Trophoblast cell (in vitro differentiated cells and primary cell): ENCODE measurements around the gene ZIC4.

ENCODE experiments used
- DNase-seq, 2 donors: peaks; one replicate each; pipeline ENCODE4 v3.0.0-alpha.2; 2016
- H2AFZ ChIP-seq: 2 replicates; pipeline ENCODE4 v1.6.1; 2013; ENCODE audit warnings: low read length, moderate library complexity, mild to moderate bottlenecking; ENCODE audit not compliant: insufficient read depth, poor library complexity
- H2AK5ac ChIP-seq: 2 replicates; pipeline ENCODE4 v1.6.1; 2013; ENCODE audit warnings: mild to moderate bottlenecking, low read length
- H2BK120ac ChIP-seq: 2 replicates; pipeline ENCODE4 v1.6.1; 2013; ENCODE audit warnings: low read length, mild to moderate bottlenecking, moderate library complexity; ENCODE audit not compliant: insufficient read depth, poor library complexity
- H2BK12ac ChIP-seq: 2 replicates; pipeline ENCODE4 v1.6.1; 2013; ENCODE audit warnings: mild to moderate bottlenecking, low read length, moderate library complexity
- H2BK5ac ChIP-seq: 2 replicates; pipeline ENCODE4 v1.6.1; 2013; ENCODE audit warnings: low read length, low read depth, moderate library complexity, mild to moderate bottlenecking; ENCODE audit not compliant: poor library complexity
- H3K14ac ChIP-seq: 2 replicates; pipeline ENCODE4 v1.6.1; 2013; ENCODE audit warnings: mild to moderate bottlenecking, low read length
- H3K18ac ChIP-seq: 2 replicates; pipeline ENCODE4 v1.6.1; 2013; ENCODE audit warnings: mild to moderate bottlenecking, low read length
- H3K23ac ChIP-seq: 2 replicates; pipeline ENCODE4 v1.6.1; 2013; ENCODE audit warnings: low read length
- H3K27ac ChIP-seq: 2 replicates; pipeline ENCODE4 v1.5.1; 2013; ENCODE audit warnings: low read depth, mild to moderate bottlenecking, inconsistent platforms, low read length, moderate library complexity
- H3K27me3 ChIP-seq: 2 replicates; pipeline ENCODE4 v1.6.1; 2013; ENCODE audit warnings: inconsistent platforms, mild to moderate bottlenecking, low read length, moderate library complexity; ENCODE audit not compliant: insufficient read depth
- H3K36me3 ChIP-seq, 2 experiments: 1 replicate in 1 of 2; 2 replicates in 1 of 2; pipeline ENCODE4 v1.6.1; 2013; ENCODE audit warnings: low read length in 2 of 2, mild to moderate bottlenecking in 2 of 2, moderate library complexity in 1 of 2; ENCODE audit not compliant: insufficient read depth in 2 of 2, control insufficient read depth in 1 of 2
- H3K4ac ChIP-seq: 2 replicates; pipeline ENCODE4 v1.6.1; 2013; ENCODE audit warnings: low read depth, mild to moderate bottlenecking, low read length, moderate library complexity
- H3K4me1 ChIP-seq, 2 experiments: 1 replicate in 1 of 2; 2 replicates in 1 of 2; pipeline ENCODE4 v1.6.1; 2013; ENCODE audit warnings: low read length in 2 of 2, mild to moderate bottlenecking in 2 of 2, moderate library complexity in 1 of 2; ENCODE audit not compliant: insufficient read depth in 2 of 2, control insufficient read depth in 1 of 2
- H3K4me2 ChIP-seq: 2 replicates; pipeline ENCODE4 v1.6.1; 2013; ENCODE audit warnings: inconsistent platforms, mild to moderate bottlenecking, low read length, moderate library complexity
- H3K4me3 ChIP-seq: 2 replicates; pipeline ENCODE4 v1.5.1; 2013; ENCODE audit warnings: mild to moderate bottlenecking, low read depth, low read length, inconsistent platforms
- H3K79me1 ChIP-seq: one replicate; pipeline ENCODE4 v1.6.1; 2013; ENCODE audit warnings: low read length
- H3K79me2 ChIP-seq: 2 replicates; pipeline ENCODE4 v1.6.1; 2013; ENCODE audit warnings: low read length, mild to moderate bottlenecking; ENCODE audit not compliant: control insufficient read depth, insufficient read depth, poor library complexity
- H3K9ac ChIP-seq: 2 replicates; pipeline ENCODE4 v1.6.1; 2013; ENCODE audit warnings: mild to moderate bottlenecking, low read length
- H3K9me3 ChIP-seq: 2 replicates; pipeline ENCODE4 v1.6.1; 2013; ENCODE audit warnings: low read depth, mild to moderate bottlenecking, control low read depth, inconsistent platforms, low read length; ENCODE audit not compliant: insufficient read depth
- H4K12ac ChIP-seq: 2 replicates; pipeline ENCODE4 v1.6.1; 2013; ENCODE audit warnings: low read depth, mild to moderate bottlenecking, low read length, moderate library complexity
- H4K8ac ChIP-seq: 2 replicates; pipeline ENCODE4 v1.6.1; 2013; ENCODE audit warnings: low read depth, mild to moderate bottlenecking, low read length, moderate library complexity
- H4K91ac ChIP-seq: one replicate; pipeline ENCODE4 v1.6.1; 2013; ENCODE audit warnings: low read depth, mild to moderate bottlenecking, low read length, moderate library complexity
- WGBS: extraction: QIAGEN DNeasy Blood & Tissue Kit; methylation state at CpG from one replicate; pipeline ENCODE4 v1.1.7; 2013; ENCODE audit warnings: missing lambda C conversion rate; ENCODE audit not compliant: insufficient read length, insufficient coverage; ENCODE audit errors: extremely low coverage; 5-methylcytosine and 5-hydroxymethylcytosine counted together

Gene ZIC4

DNA sequence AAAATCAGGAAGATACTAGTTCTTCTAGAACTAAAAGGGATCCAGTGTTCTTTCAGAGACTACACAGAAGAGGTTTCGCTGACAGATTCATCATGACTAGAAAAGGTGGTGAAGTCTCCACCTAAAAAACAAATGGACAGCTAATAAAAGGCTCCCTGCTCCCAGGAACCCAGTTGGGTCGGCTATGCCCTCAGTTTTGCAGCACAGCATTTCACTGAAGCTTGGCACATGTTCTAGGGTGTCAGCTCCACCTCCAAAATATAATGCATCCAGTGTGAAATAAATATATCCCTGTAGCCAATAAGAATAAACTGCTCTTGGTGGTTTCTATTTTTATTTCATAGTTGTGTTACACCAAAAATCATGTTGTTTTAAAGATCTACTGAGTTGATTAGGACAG lies 55.0 kb downstream of the ZIC4 start:
- H3K79me1 ChIP-seq, result no peaks in the 10 kb centered on the region
- no peaks in the 10 kb centered on the region for H3K9me3 ChIP-seq
- no peak overlapping the region for H3K14ac ChIP-seq
- H3K18ac ChIP-seq, result no peak overlapping the region
- H3K4me2 ChIP-seq, result no peak overlapping the region
- H4K8ac ChIP-seq, result no peak overlapping the region
- no peak overlapping the region for H3K23ac ChIP-seq
- H2AFZ ChIP-seq, result no peak overlapping the region
- no peak overlapping the region for H2AK5ac ChIP-seq
- WGBS, result no CpG with 5 or more reads among the region's 2 CpGs
- no peaks in the 10 kb centered on the region for H3K36me3 ChIP-seq
- H3K4me3 ChIP-seq, result no peak overlapping the region
- H2BK12ac ChIP-seq, result no peak overlapping the region
- no peak overlapping the region for H2BK120ac ChIP-seq
- H3K9ac ChIP-seq, result no peak overlapping the region
- H2BK5ac ChIP-seq, result no peak overlapping the region
- no peak for DNase-seq
- H4K12ac ChIP-seq, result no peak overlapping the region
- H3K27ac ChIP-seq, result no peak overlapping the region
- H3K27me3 ChIP-seq, result peaks cover 15% of the 10 kb centered on the region
- no peak overlapping the region for H4K91ac ChIP-seq
- no peak overlapping the region for H3K4ac ChIP-seq
- H3K79me2 ChIP-seq, result no peaks in the 10 kb centered on the region
- H3K4me1 ChIP-seq, result no peaks in the 10 kb centered on the region

DNA sequence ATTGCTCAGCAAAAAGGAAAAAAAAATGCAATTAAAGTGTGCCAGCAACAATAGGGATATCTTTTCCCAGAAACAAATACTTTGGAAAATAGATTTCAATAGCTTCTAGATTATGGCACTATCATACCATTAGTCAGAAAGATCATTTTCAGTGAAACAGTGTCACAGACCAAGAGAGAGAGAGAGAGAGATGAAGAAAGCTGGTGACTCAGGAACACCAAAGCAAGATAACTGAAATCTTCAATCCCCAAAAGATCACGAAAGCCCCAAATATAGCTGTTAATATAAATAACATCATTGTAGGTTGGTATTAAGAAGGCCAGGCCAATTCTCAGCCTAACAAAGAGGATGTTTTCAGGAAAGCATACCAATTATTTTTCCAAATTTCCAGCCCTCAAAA lies 57.4 kb downstream of the ZIC4 start:
- H3K27me3 ChIP-seq, result no peaks in the 10 kb centered on the region
- no peak overlapping the region for H2AK5ac ChIP-seq
- no CpG with 5 or more reads among the region's 1 CpG for WGBS
- no peak overlapping the region for H3K23ac ChIP-seq
- H4K8ac ChIP-seq, result no peak overlapping the region
- H3K9me3 ChIP-seq, result no peaks in the 10 kb centered on the region
- H4K91ac ChIP-seq, result no peak overlapping the region
- H2BK120ac ChIP-seq, result no peak overlapping the region
- H3K79me1 ChIP-seq, result no peaks in the 10 kb centered on the region
- H3K18ac ChIP-seq, result no peak overlapping the region
- no peak overlapping the region for H4K12ac ChIP-seq
- H2BK5ac ChIP-seq, result no peak overlapping the region
- H3K4ac ChIP-seq, result no peak overlapping the region
- no peak overlapping the region for H3K27ac ChIP-seq
- DNase-seq, result no peak
- H2BK12ac ChIP-seq, result no peak overlapping the region
- H2AFZ ChIP-seq, result no peak overlapping the region
- H3K9ac ChIP-seq, result no peak overlapping the region
- no peaks in the 10 kb centered on the region for H3K36me3 ChIP-seq
- no peak overlapping the region for H3K14ac ChIP-seq
- no peaks in the 10 kb centered on the region for H3K79me2 ChIP-seq
- H3K4me1 ChIP-seq, result no peaks in the 10 kb centered on the region
- no peak overlapping the region for H3K4me3 ChIP-seq
- H3K4me2 ChIP-seq, result no peak overlapping the region

DNA sequence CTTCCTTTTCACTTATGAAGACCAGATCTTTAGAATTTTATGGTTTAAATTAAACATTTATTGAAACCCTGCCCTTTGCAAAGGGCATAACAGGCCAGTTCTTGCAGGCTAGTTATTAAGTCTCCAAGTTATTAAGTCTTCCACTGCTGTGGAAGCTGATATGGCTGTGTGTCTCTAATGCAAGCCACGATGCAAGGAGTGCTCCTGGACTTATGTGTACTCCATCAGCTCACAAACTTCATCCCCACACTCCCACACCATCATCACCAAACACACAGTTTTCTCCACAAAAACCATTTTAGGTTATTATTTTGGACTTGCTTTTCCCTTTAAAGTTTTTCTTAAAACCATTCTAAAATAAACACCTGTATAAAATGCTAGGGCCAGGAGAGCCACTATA lies 62.4 kb downstream of the ZIC4 start:
- no peak overlapping the region for H3K23ac ChIP-seq
- H2BK12ac ChIP-seq, result no peak overlapping the region
- H3K27me3 ChIP-seq, result no peaks in the 10 kb centered on the region
- H3K9ac ChIP-seq, result no peak overlapping the region
- no peak overlapping the region for H2AFZ ChIP-seq
- no peak overlapping the region for H4K8ac ChIP-seq
- no peak overlapping the region for H3K27ac ChIP-seq
- DNase-seq, result no peak
- no peaks in the 10 kb centered on the region for H3K9me3 ChIP-seq
- H4K91ac ChIP-seq, result no peak overlapping the region
- no peak overlapping the region for H3K14ac ChIP-seq
- no peaks in the 10 kb centered on the region for H3K4me1 ChIP-seq
- H2BK5ac ChIP-seq, result no peak overlapping the region
- H2BK120ac ChIP-seq, result no peak overlapping the region
- H3K4me2 ChIP-seq, result no peak overlapping the region
- H3K79me1 ChIP-seq, result no peaks in the 10 kb centered on the region
- no peak overlapping the region for H3K18ac ChIP-seq
- no peak overlapping the region for H3K4me3 ChIP-seq
- no peak overlapping the region for H2AK5ac ChIP-seq
- WGBS, result no CpG with 5 or more reads among the region's 1 CpG
- no peaks in the 10 kb centered on the region for H3K36me3 ChIP-seq
- H3K4ac ChIP-seq, result no peak overlapping the region
- no peaks in the 10 kb centered on the region for H3K79me2 ChIP-seq
- no peak overlapping the region for H4K12ac ChIP-seq

DNA sequence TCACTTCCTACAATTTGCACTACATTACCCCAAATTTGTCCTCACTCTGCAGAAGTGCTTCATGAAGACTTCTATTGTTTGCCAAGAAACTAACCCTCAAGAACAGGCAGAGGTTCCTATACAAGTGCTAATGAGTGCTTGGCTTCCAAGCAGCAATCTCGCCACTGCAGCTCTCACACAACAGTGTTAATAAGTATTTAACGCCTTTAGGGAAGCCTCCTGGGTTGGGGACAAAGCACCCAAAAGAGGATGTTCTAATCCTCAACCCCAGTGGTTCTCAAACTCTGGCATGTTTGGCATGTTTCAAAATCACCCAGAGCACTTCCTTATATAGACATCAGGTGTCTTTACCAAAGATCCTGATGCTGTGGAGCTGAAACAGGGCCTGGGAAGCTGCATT lies 64.6 kb downstream of the ZIC4 start:
- H3K9ac ChIP-seq, result no peak overlapping the region
- H2BK12ac ChIP-seq, result no peak overlapping the region
- H2BK120ac ChIP-seq, result no peak overlapping the region
- no peaks in the 10 kb centered on the region for H3K9me3 ChIP-seq
- no peaks in the 10 kb centered on the region for H3K36me3 ChIP-seq
- no peak overlapping the region for H3K4me3 ChIP-seq
- H4K12ac ChIP-seq, result no peak overlapping the region
- no peak overlapping the region for H3K18ac ChIP-seq
- H3K4me1 ChIP-seq, result no peaks in the 10 kb centered on the region
- H2BK5ac ChIP-seq, result no peak overlapping the region
- H3K4me2 ChIP-seq, result no peak overlapping the region
- DNase-seq, result no peak
- no peak overlapping the region for H4K8ac ChIP-seq
- no peak overlapping the region for H3K14ac ChIP-seq
- H4K91ac ChIP-seq, result no peak overlapping the region
- no peaks in the 10 kb centered on the region for H3K79me2 ChIP-seq
- no peak overlapping the region for H2AK5ac ChIP-seq
- no peak overlapping the region for H3K4ac ChIP-seq
- no peaks in the 10 kb centered on the region for H3K79me1 ChIP-seq
- no peak overlapping the region for H3K23ac ChIP-seq
- no peak overlapping the region for H2AFZ ChIP-seq
- no peak overlapping the region for H3K27ac ChIP-seq
- no peaks in the 10 kb centered on the region for H3K27me3 ChIP-seq
- WGBS, result no CpG with 5 or more reads among the region's 2 CpGs
